ENCODE data around the gene CCDC136. TPM values are rescaled to one million over a fixed set of nuclear protein-coding genes. Genes with fewer than 3 reads are reported as not detected.

Gene CCDC136
- total RNA-seq, 2 experiments from 2014 or later, result 11.7 to 33.5 TPM

- H3K9me3 ChIP-seq (ENCODE audit: low read length), result no peaks in the 10 kb centered on the region
- POLR2A ChIA-PET, result no interaction called here
- H3K27ac ChIP-seq (ENCODE audit: low read depth, low read length, poor library complexity, severe bottlenecking), result no peak overlapping the region
- H3K9me2 ChIP-seq (ENCODE audit: insufficient read depth, low read length), result no peaks in the 10 kb centered on the region
- no peaks in the 10 kb centered on the region for H3K79me2 ChIP-seq (ENCODE audit: insufficient read depth, low read depth, low read length)
- intact Hi-C loops (cut with micrococcal nuclease; ENCODE audit: unreplicated experiment), result no loop called here
- BruUV-seq (replicated peaks), result no TSS peak
- H3K4me3 ChIP-seq (ENCODE audit: low read depth, low read length, poor library complexity, severe bottlenecking), result no peak overlapping the region
- no peak overlapping the region for H3K4me2 ChIP-seq (ENCODE audit: low read length)
- no peak for DNase-seq (ENCODE audit: low spot score)
- no peak overlapping the region for H2AFZ ChIP-seq (ENCODE audit: low read length)
- H4K20me1 ChIP-seq (ENCODE audit: insufficient read depth, low read length), result no peaks in the 10 kb centered on the region
- CTCF ChIA-PET (ENCODE audit: unreplicated experiment), result no interaction called here
- TF ChIP-seq EZH2phosphoT487 (IDR thresholded peaks at IDR 0.05; ENCODE audit: borderline replicate concordance, low read depth, low read length), result no peak
- TF ChIP-seq, protein P1, sequence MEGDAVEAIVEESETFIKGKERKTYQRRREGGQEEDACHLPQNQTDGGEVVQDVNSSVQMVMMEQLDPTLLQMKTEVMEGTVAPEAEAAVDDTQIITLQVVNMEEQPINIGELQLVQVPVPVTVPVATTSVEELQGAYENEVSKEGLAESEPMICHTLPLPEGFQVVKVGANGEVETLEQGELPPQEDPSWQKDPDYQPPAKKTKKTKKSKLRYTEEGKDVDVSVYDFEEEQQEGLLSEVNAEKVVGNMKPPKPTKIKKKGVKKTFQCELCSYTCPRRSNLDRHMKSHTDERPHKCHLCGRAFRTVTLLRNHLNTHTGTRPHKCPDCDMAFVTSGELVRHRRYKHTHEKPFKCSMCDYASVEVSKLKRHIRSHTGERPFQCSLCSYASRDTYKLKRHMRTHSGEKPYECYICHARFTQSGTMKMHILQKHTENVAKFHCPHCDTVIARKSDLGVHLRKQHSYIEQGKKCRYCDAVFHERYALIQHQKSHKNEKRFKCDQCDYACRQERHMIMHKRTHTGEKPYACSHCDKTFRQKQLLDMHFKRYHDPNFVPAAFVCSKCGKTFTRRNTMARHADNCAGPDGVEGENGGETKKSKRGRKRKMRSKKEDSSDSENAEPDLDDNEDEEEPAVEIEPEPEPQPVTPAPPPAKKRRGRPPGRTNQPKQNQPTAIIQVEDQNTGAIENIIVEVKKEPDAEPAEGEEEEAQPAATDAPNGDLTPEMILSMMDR (conservative IDR thresholded peaks at IDR 0.05; ENCODE audit: low read length), result no peak
- H3K36me3 ChIP-seq (ENCODE audit: insufficient read depth, low read length), result no peaks in the 10 kb centered on the region
- peaks cover 14% of the 10 kb centered on the region for H3K4me1 ChIP-seq (ENCODE audit: insufficient read depth, low read length, poor library complexity, severe bottlenecking)
Measured at GRCh38 chr7:128835790-128836641, 44.2 kb downstream of the CCDC136 start.

DNA sequence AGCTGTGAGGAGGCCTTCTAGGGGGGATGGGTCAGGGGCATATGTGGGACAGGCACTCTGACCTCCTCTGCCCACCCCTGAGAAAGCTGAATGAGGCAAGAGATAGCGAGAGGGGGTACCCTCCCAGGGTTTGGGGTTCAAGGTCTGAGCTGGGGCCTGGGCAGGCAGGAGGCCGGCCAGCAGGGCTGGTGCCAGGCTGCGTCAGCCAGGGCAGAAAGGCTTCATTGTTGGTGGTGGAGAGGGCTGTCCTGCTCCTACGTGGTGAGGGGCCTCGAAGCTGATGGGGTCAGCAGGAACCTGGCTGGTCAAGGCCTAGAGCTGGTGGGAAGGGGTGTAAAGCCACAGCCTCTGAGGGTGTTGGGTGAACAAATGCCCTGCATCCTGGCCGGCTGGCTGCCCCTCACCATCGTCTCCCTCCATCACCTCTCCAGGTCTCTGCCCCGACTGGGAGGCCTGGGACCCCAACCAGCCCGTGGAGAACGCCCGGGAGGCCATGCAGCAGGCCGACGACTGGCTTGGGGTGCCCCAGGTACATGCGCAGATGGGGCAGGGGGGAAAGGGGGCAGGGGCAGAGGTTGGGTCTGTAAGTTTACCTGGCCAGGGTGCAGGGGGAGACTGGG is 45.1 kb downstream of the CCDC136 start:
- Histone ChIP-seq H3K36me3 (ENCODE audit: insufficient read depth, low read length) (no peaks in the 10 kb centered on the region), H4K20me1 (ENCODE audit: insufficient read depth, low read length) (no peaks in the 10 kb centered on the region), H3K4me2 (ENCODE audit: low read length) (no peak overlapping the region), H3K9me2 (ENCODE audit: insufficient read depth, low read length) (no peaks in the 10 kb centered on the region), H3K4me3 (ENCODE audit: low read depth, low read length, poor library complexity, severe bottlenecking) (no peak overlapping the region), H2AFZ (ENCODE audit: low read length) (no peak overlapping the region), H3K4me1 (ENCODE audit: insufficient read depth, low read length, poor library complexity, severe bottlenecking) (peaks cover 11% of the 10 kb centered on the region), H3K27ac (ENCODE audit: low read depth, low read length, poor library complexity, severe bottlenecking) (no peak overlapping the region), H3K79me2 (ENCODE audit: insufficient read depth, low read depth, low read length) (no peaks in the 10 kb centered on the region), H3K9me3 (ENCODE audit: low read length) (no peaks in the 10 kb centered on the region)
- intact Hi-C loops (cut with micrococcal nuclease; ENCODE audit: unreplicated experiment), result no loop called here
- ChIA-PET CTCF (ENCODE audit: unreplicated experiment) (no interaction called here), POLR2A (interaction anchor here (0.6 kb wide), 1 partner anchor 987 kb away, joined by 5 read pairs; no protein-coding TSS in a partner anchor)
- DNase-seq (ENCODE audit: low spot score), result no peak
- TF ChIP-seq EZH2phosphoT487 (IDR thresholded peaks at IDR 0.05; ENCODE audit: borderline replicate concordance, low read depth, low read length), result no peak
- TF ChIP-seq, protein P1 (conservative IDR thresholded peaks at IDR 0.05; ENCODE audit: low read length), result no peak
- BruUV-seq (replicated peaks), result no TSS peak

GRCh38 chr7:128837521-128837921 is 45.8 kb downstream of the CCDC136 start:
- POLR2A ChIA-PET, result no interaction called here
- intact Hi-C loops (cut with micrococcal nuclease; ENCODE audit: unreplicated experiment), result no loop called here
- BruUV-seq (replicated peaks), result no TSS peak
- Histone ChIP-seq H4K20me1 (ENCODE audit: insufficient read depth, low read length) (no peaks in the 10 kb centered on the region), H3K4me3 (ENCODE audit: low read depth, low read length, poor library complexity, severe bottlenecking) (no peak overlapping the region), H3K4me1 (ENCODE audit: insufficient read depth, low read length, poor library complexity, severe bottlenecking) (peaks cover 5% of the 10 kb centered on the region), H3K9me2 (ENCODE audit: insufficient read depth, low read length) (no peaks in the 10 kb centered on the region), H3K9me3 (ENCODE audit: low read length) (no peaks in the 10 kb centered on the region), H3K36me3 (ENCODE audit: insufficient read depth, low read length) (no peaks in the 10 kb centered on the region), H3K27ac (ENCODE audit: low read depth, low read length, poor library complexity, severe bottlenecking) (no peak overlapping the region), H3K79me2 (ENCODE audit: insufficient read depth, low read depth, low read length) (no peaks in the 10 kb centered on the region), H3K4me2 (ENCODE audit: low read length) (no peak overlapping the region), H2AFZ (ENCODE audit: low read length) (no peak overlapping the region)
- TF ChIP-seq, protein P1 (conservative IDR thresholded peaks at IDR 0.05; ENCODE audit: low read length), result no peak
- no peak for TF ChIP-seq EZH2phosphoT487 (IDR thresholded peaks at IDR 0.05; ENCODE audit: borderline replicate concordance, low read depth, low read length)
- DNase-seq (ENCODE audit: low spot score), result no peak
- CTCF ChIA-PET (ENCODE audit: unreplicated experiment), result no interaction called here

Data from OCI-LY7 (cell line).